Karpas-422 (cell line): Measurements from ENCODE around the gene LRRK1. TPM values are rescaled to one million over a fixed set of nuclear protein-coding genes. Genes with fewer than 3 reads are reported as not detected.

ENCODE experiments used
- DNase-seq: peaks from one replicate; pipeline ENCODE4 v3.0.0-alpha.2; 2015
- H2AFZ ChIP-seq: fragments of 200-600 bp; sonication (generic); 2 replicates; pipeline ENCODE4 v1.6.1; 2014; ENCODE audit warnings: antibody characterized with exemption, low read length, mixed read lengths
- H3K27ac ChIP-seq: fragments of 200-600 bp; sonication (generic); 2 replicates; pipeline ENCODE4 v1.5.1; 2014; ENCODE audit warnings: mild to moderate bottlenecking, low read length, moderate library complexity
- H3K27me3 ChIP-seq: fragments of 200-600 bp; sonication (generic); 2 replicates; pipeline ENCODE4 v1.6.1; 2014; ENCODE audit warnings: low read length, mixed read lengths
- H3K36me3 ChIP-seq: fragments of 200-600 bp; sonication (generic); 2 replicates; pipeline ENCODE4 v1.6.1; 2014; ENCODE audit warnings: low read length, mixed read lengths; ENCODE audit not compliant: insufficient read depth
- H3K4me1 ChIP-seq: fragments of 200-600 bp; sonication (generic); 2 replicates; pipeline ENCODE4 v1.6.1; 2014; ENCODE audit warnings: mild to moderate bottlenecking, low read length, mixed read lengths
- H3K4me2 ChIP-seq: fragments of 200-600 bp; sonication (generic); 2 replicates; pipeline ENCODE4 v1.6.1; 2014; ENCODE audit warnings: low read length, low read depth, mild to moderate bottlenecking; ENCODE audit not compliant: poor library complexity, severe bottlenecking
- H3K4me3 ChIP-seq: fragments of 200-600 bp; sonication (generic); 2 replicates; pipeline ENCODE4 v1.5.1; 2014; ENCODE audit warnings: mild to moderate bottlenecking, antibody characterized with exemption, low read length, mixed read lengths
- H3K79me2 ChIP-seq: fragments of 200-600 bp; sonication (generic); 2 replicates; pipeline ENCODE4 v1.6.1; 2014; ENCODE audit warnings: mild to moderate bottlenecking, low read length, mixed read lengths
- H3K9ac ChIP-seq: fragments of 200-600 bp; sonication (generic); 2 replicates; pipeline ENCODE4 v1.6.0; 2014; ENCODE audit warnings: low read length
- H3K9me2 ChIP-seq: fragments of 200-600 bp; sonication (generic), shearing (Covaris generic); replicated peaks from 2 replicates; pipeline ENCODE4 v1.6.0; 2014; ENCODE audit warnings: mild to moderate bottlenecking, low read length, moderate library complexity; ENCODE audit not compliant: insufficient read depth
- H3K9me3 ChIP-seq: fragments of 300-700, 200-600 bp; sonication (generic); 2 replicates; pipeline ENCODE4 v1.6.1; 2014; ENCODE audit warnings: low read length, mixed read lengths
- H4K20me1 ChIP-seq: fragments of 200-600 bp; sonication (generic); 2 replicates; pipeline ENCODE4 v1.6.1; 2014; ENCODE audit warnings: mild to moderate bottlenecking, antibody characterized with exemption, low read length, low read depth; ENCODE audit not compliant: insufficient read depth
- total RNA-seq: library from RNA; depleted of rRNA; stranded (reverse); fragments of >200 nt; shearing (Covaris generic); gene quantifications from 2 replicates; pipeline ENCODE4 v1.2.3, GENCODE V29; 2014; ENCODE audit warnings: low replicate concordance

Gene LRRK1
- total RNA-seq, 1 experiment from 2014 or later, result 46.6 TPM

DNA sequence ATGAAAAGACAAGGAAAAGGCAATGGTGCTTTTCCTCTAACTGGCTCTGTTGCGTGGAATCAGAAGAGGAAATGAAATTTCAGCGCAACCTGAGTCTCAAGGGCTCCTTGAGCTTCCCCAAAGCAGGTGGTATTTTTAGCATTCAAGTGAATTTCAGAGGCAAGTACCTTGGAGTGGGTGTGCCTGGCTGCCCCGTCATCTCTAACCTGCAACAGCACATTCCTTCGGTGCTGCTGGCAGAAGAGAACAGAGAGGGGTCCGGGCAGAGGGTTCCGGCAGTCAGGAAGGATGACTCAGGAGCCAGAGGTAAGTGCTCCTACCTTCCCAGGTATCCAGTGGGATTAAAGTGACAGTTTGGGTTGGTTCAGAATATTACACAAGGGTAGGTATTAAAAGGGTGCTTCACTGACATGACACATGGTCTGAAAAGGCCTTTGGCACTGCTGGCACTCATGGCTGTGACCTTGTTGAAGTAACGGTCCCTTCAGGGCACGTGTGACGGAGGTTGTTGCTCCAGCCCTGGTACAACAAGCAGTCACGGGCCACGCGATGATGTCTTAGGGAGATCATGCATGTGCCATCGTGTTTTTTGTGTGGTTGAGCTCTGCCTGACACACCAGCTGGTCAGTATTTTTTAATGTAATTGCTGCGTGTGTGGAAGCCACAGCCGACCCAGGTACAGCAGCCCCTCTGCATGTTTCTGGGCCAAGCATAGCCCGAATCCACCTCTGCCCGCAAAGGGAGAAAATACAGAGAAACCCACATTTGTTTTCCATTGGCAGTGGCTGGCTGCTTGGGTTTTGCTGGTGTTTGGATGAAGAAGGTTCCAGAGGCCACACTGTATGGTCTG lies 75.7 kb downstream of the LRRK1 start:
- Histone ChIP-seq H3K27me3 (no peaks in the 10 kb centered on the region), H3K9me2 (no peaks in the 10 kb centered on the region), H3K27ac (no peak overlapping the region), H3K36me3 (peaks cover 24% of the 10 kb centered on the region), H3K9ac (no peak overlapping the region), H4K20me1 (no peaks in the 10 kb centered on the region), H3K4me3 (no peak overlapping the region), H3K4me1 (no peaks in the 10 kb centered on the region), H3K4me2 (no peak overlapping the region), H3K79me2 (peaks cover 41% of the 10 kb centered on the region), H2AFZ (no peak overlapping the region), H3K9me3 (no peaks in the 10 kb centered on the region)
- no peak for DNase-seq

DNA sequence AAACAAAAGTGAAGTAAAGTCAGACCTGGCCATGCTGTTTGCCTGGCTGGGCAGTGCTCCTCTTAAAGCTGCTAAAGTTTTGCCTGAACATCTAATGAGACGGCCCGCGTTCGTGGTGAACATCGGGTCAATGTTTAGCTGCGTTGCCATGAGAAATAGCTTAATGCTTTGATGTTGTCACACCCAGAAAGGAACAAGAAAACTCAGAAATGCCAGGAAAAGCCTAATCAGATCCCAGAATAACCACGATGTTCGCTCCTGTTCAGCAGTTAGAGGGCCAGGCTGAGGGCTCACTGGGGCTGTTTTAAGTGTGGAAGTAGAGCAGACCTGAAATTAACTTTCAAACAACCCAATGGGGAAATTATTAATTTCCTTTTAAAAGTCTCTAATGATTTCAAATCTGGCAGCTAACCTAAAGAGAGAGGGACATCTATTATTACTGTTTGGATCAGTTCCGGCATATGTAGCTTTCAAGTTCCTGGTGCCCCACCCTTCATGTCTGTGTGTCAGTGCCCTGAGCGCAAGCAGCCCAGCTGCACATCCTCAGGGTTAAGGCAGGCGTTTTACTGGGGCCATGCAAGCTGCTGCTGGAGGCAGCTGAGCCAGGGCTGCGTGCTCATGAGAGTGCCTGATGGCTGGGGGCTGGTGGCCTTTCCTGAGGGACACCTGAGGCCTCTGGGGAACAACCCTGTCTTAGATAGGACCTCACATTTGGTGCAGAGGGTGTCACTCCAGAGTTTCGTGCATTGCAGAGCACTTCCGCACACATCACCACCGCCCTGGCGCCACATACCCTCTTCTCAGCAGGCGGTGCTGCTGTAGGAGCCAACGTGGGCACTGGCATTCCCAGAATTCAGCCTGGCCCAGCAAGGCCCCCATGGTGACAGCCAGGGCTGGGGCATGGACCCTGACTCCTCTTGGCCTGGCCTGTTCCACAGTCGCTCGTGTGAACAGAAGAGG lies 76.6 kb downstream of the LRRK1 start:
- DNase-seq, result no peak
- Histone ChIP-seq H3K9ac (no peak overlapping the region), H3K9me3 (no peaks in the 10 kb centered on the region), H3K79me2 (peaks cover 32% of the 10 kb centered on the region), H2AFZ (no peak overlapping the region), H3K4me3 (no peak overlapping the region), H4K20me1 (no peaks in the 10 kb centered on the region), H3K27ac (no peak overlapping the region), H3K9me2 (no peaks in the 10 kb centered on the region), H3K4me2 (no peak overlapping the region), H3K4me1 (no peaks in the 10 kb centered on the region), H3K27me3 (no peaks in the 10 kb centered on the region), H3K36me3 (peaks cover 30% of the 10 kb centered on the region)

- peaks cover 12% of the 10 kb centered on the region for H3K4me1 ChIP-seq
- peaks cover 37% of the 10 kb centered on the region for H3K36me3 ChIP-seq
- no peaks in the 10 kb centered on the region for H4K20me1 ChIP-seq
- no peaks in the 10 kb centered on the region for H3K9me2 ChIP-seq
- no peak overlapping the region for H2AFZ ChIP-seq
- no peak overlapping the region for H3K9ac ChIP-seq
- no peaks in the 10 kb centered on the region for H3K9me3 ChIP-seq
- H3K27ac ChIP-seq, result no peak overlapping the region
- no peak for DNase-seq
- no peak overlapping the region for H3K4me3 ChIP-seq
- peaks cover 27% of the 10 kb centered on the region for H3K79me2 ChIP-seq
- H3K4me2 ChIP-seq, result no peak overlapping the region
- no peaks in the 10 kb centered on the region for H3K27me3 ChIP-seq
These were observed 78.3 kb downstream of the LRRK1 start for GRCh38 chr15:100997442-100997841.

DNA sequence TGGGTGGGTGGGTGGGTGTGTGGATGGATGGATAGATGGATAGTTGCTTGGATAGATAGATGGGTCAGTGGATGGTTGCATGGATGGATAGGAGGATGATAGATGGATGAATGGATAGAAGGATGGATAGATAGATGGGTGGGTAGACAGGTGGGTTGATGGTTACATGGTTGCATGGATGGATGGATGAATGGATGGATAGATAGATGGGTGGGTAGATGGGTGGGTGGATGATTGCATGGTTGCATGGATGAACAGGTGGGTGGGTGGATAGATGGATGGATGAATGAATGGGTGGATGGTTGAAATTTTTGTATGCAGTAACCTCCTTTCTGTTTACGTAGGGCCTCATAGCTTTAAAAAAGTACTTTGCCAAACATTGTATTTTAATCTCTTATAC lies 79.5 kb downstream of the LRRK1 start:
- H3K4me2 ChIP-seq, result no peak overlapping the region
- no peak overlapping the region for H3K9ac ChIP-seq
- no peaks in the 10 kb centered on the region for H3K9me3 ChIP-seq
- no peak overlapping the region for H2AFZ ChIP-seq
- no peaks in the 10 kb centered on the region for H3K9me2 ChIP-seq
- peaks cover 16% of the 10 kb centered on the region for H3K79me2 ChIP-seq
- DNase-seq, result no peak
- no peaks in the 10 kb centered on the region for H4K20me1 ChIP-seq
- H3K27me3 ChIP-seq, result no peaks in the 10 kb centered on the region
- peaks cover 39% of the 10 kb centered on the region for H3K36me3 ChIP-seq
- H3K4me1 ChIP-seq, result peaks cover 22% of the 10 kb centered on the region
- H3K27ac ChIP-seq, result no peak overlapping the region
- H3K4me3 ChIP-seq, result no peak overlapping the region

- Histone ChIP-seq H3K79me2 (peaks cover 14% of the 10 kb centered on the region), H4K20me1 (no peaks in the 10 kb centered on the region), H3K27me3 (no peaks in the 10 kb centered on the region), H3K4me3 (no peak overlapping the region), H3K4me2 (no peak overlapping the region), H3K9ac (no peak overlapping the region), H3K36me3 (peaks cover 41% of the 10 kb centered on the region), H3K4me1 (peaks cover 29% of the 10 kb centered on the region), H3K9me2 (no peaks in the 10 kb centered on the region), H2AFZ (no peak overlapping the region), H3K9me3 (no peaks in the 10 kb centered on the region), H3K27ac (0 out of 2 replicates have a peak overlapping the region, but pooled peaks have one; percentile 36)
- no peak for DNase-seq
These were observed 80.2 kb downstream of the LRRK1 start for GRCh38 chr15:100999369-100999768.

DNA sequence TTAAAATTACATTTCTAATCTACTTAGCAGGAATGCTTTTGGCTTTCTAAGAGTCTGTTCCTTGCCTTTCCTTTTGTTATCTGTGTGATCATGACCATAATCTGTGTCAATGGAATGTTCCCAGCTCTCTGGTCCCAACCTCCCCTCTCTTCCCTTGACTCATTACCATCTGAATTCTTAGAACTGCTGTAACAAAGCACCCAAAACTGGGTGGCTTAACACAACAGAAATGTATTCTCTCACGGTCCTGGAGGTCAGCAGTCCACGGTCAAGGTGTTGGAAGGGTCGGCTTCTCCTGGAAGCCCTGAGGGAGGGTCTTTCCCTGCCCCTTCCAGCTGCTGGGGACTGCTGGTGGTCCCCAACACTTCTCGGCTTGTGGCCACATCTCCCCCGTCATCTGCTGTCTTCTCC lies 81.1 kb downstream of the LRRK1 start:
- Histone ChIP-seq H3K27me3 (no peaks in the 10 kb centered on the region), H3K27ac (0 out of 2 replicates have a peak overlapping the region, but pooled peaks have one; percentile 36), H3K9me3 (no peaks in the 10 kb centered on the region), H3K9me2 (no peaks in the 10 kb centered on the region), H3K4me2 (no peak overlapping the region), H3K4me3 (no peak overlapping the region), H3K79me2 (peaks cover 20% of the 10 kb centered on the region), H3K36me3 (peaks cover 50% of the 10 kb centered on the region), H3K9ac (no peak overlapping the region), H3K4me1 (peaks cover 38% of the 10 kb centered on the region), H4K20me1 (no peaks in the 10 kb centered on the region), H2AFZ (no peak overlapping the region)
- DNase-seq, result no peak

GRCh38 chr15:101001056-101001455 lies 81.9 kb downstream of the LRRK1 start:
- H3K36me3 ChIP-seq, result peaks cover 56% of the 10 kb centered on the region
- no peak for DNase-seq
- H3K4me1 ChIP-seq, result peaks cover 46% of the 10 kb centered on the region
- H3K9ac ChIP-seq, result no peak overlapping the region
- peaks cover 20% of the 10 kb centered on the region for H3K79me2 ChIP-seq
- no peak overlapping the region for H3K4me3 ChIP-seq
- no peak overlapping the region for H3K4me2 ChIP-seq
- no peaks in the 10 kb centered on the region for H3K27me3 ChIP-seq
- H2AFZ ChIP-seq, result no peak overlapping the region
- H3K27ac ChIP-seq, result peak overlapping the region; percentile 91
- H3K9me2 ChIP-seq, result no peaks in the 10 kb centered on the region
- no peaks in the 10 kb centered on the region for H4K20me1 ChIP-seq
- H3K9me3 ChIP-seq, result no peaks in the 10 kb centered on the region

DNA sequence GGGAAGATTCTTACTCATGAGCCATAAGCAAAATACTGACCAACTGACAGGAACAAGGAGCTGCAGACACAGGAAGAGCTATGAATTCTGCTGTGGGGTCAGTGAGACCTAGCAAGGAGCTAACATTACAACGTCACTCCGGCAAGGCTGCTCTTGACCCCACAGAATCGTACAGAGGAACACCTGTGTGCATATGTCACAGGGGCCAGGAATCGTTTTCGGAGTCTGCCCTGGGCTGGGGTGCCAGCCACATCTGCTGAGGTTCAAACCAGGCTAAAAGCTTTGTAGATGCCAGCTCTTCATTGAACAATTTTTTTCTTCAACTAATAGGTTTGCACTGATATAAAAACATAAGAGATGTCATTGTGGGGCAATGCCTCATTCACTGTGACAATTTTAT lies 82.6 kb downstream of the LRRK1 start:
- Histone ChIP-seq H3K4me1 (peaks cover 53% of the 10 kb centered on the region), H3K27me3 (no peaks in the 10 kb centered on the region), H3K4me2 (no peak overlapping the region), H2AFZ (no peak overlapping the region), H3K9me3 (no peaks in the 10 kb centered on the region), H3K9ac (no peak overlapping the region), H4K20me1 (no peaks in the 10 kb centered on the region), H3K79me2 (peaks cover 24% of the 10 kb centered on the region), H3K36me3 (peaks cover 61% of the 10 kb centered on the region), H3K9me2 (no peaks in the 10 kb centered on the region), H3K27ac (peak overlapping the region; percentile 91), H3K4me3 (no peak overlapping the region)
- DNase-seq, result no peak
